Measurements from ENCODE around the gene LSM2. TPM values are rescaled to one million over a fixed set of nuclear protein-coding genes. Genes with fewer than 3 reads are reported as not detected.
A peak's percentile ranks its signal among the peaks of the same experiment; 100 is the strongest.
"Not testable (repeated sequence)": the region's sequence is repeated elsewhere in the genome, so short reads cannot be mapped to it uniquely, and the experiment has no call there.

Gene LSM2
- total RNA-seq, 2 donors from 2014 or later, result 94.6 to 113 TPM

- ATAC-seq, result no peak
These were observed 29.3 kb upstream of the LSM2 start for GRCh38 chr6:31836047-31836473.

GRCh38 chr6:31834367-31835250 is 27.8 kb upstream of the LSM2 start:
- peak overlapping the region; percentile 96 to 99 for H3K27ac Mint-ChIP-seq
- H3K36me3 Mint-ChIP-seq, result peaks cover 39% of the 10 kb centered on the region
- H3K27me3 Mint-ChIP-seq, result no peaks in the 10 kb centered on the region
- DNase-seq (ENCODE audit: low spot score) (peak; percentile 84), ATAC-seq (peak; percentile 78 to 83)
- no peaks in the 10 kb centered on the region for H3K9me3 Mint-ChIP-seq
- peak overlapping the region; percentile 90 for H3K4me3 Mint-ChIP-seq
- H3K4me1 Mint-ChIP-seq (ENCODE audit: low read depth in 2 of 2), result peaks cover 43 to 53% of the 10 kb centered on the region in 2 donors

More at GRCh38 chr6:31836047-31836473, 29.3 kb upstream of the LSM2 start:
- DNase-seq (ENCODE audit: low spot score), result no peak
- Mint-ChIP-seq H3K4me3 (peak overlapping the region; percentile 90), H3K27me3 (no peaks in the 10 kb centered on the region), H3K36me3 (peaks cover 28% of the 10 kb centered on the region), H3K27ac (peak overlapping the region; percentile 96 to 99), H3K4me1 (ENCODE audit: low read depth in 2 of 2) (peaks cover 36 to 40% of the 10 kb centered on the region in 2 donors), H3K9me3 (no peaks in the 10 kb centered on the region)

GRCh38 chr6:31831350-31832215 is 24.8 kb upstream of the LSM2 start:
- no peak for ATAC-seq
- H3K9me3 Mint-ChIP-seq, result no peaks in the 10 kb centered on the region
- H3K36me3 Mint-ChIP-seq, result peaks cover 20% of the 10 kb centered on the region

GRCh38 chr6:31830886-31831335 is 24.1 kb upstream of the LSM2 start:
- peaks cover 29 to 39% of the 10 kb centered on the region in 2 donors for H3K4me1 Mint-ChIP-seq (ENCODE audit: low read depth in 2 of 2)
- peaks cover 13% of the 10 kb centered on the region for H3K36me3 Mint-ChIP-seq
- DNase-seq (ENCODE audit: low spot score), result no peak
- H3K4me3 Mint-ChIP-seq, result peak overlapping the region; percentile 84
- peak overlapping the region; percentile 73 to 92 for H3K27ac Mint-ChIP-seq
- H3K9me3 Mint-ChIP-seq, result no peaks in the 10 kb centered on the region
- no peak for ATAC-seq
- H3K27me3 Mint-ChIP-seq, result no peaks in the 10 kb centered on the region

More at GRCh38 chr6:31831350-31832215, 24.8 kb upstream of the LSM2 start:
- no peak overlapping the region for H3K27ac Mint-ChIP-seq
- no peaks in the 10 kb centered on the region for H3K27me3 Mint-ChIP-seq
- no peak for DNase-seq (ENCODE audit: low spot score)
- H3K4me3 Mint-ChIP-seq, result peak overlapping the region; percentile 84
- H3K4me1 Mint-ChIP-seq (ENCODE audit: low read depth in 2 of 2), result peaks cover 33 to 45% of the 10 kb centered on the region in 2 donors

GRCh38 chr6:31829633-31830283 is 23.0 kb upstream of the LSM2 start:
- Mint-ChIP-seq H3K9me3 (no peaks in the 10 kb centered on the region), H3K4me3 (peak overlapping the region; percentile 84), H3K27ac (peak overlapping the region; percentile 73 to 92), H3K36me3 (peaks cover 11% of the 10 kb centered on the region), H3K4me1 (ENCODE audit: low read depth in 2 of 2) (peaks cover 31 to 38% of the 10 kb centered on the region in 2 donors), H3K27me3 (no peaks in the 10 kb centered on the region)
- ATAC-seq (no peak), DNase-seq (ENCODE audit: low spot score) (no peak)

GRCh38 chr6:31827286-31828079 is 20.7 kb upstream of the LSM2 start, which contains the start of gene HSPA1B:
TSS of gene HSPA1B (plus strand) at chr6:31827738. CDS start at chr6:31827951, 213 bp downstream.
- H3K27ac Mint-ChIP-seq, result peak within 1 kb of the TSS; percentile 91 to 97
- peaks cover 11% of the 10 kb centered on the region for H3K36me3 Mint-ChIP-seq
- peak within 1 kb of the TSS; percentile 88 for H3K4me3 Mint-ChIP-seq
- DNase-seq (ENCODE audit: low spot score) (peak; percentile 98), ATAC-seq (peak; percentile 88 to 90)
- peaks cover 31 to 32% of the 10 kb centered on the region in 2 donors for H3K4me1 Mint-ChIP-seq (ENCODE audit: low read depth in 2 of 2)
- no peaks in the 10 kb centered on the region for H3K9me3 Mint-ChIP-seq
- no peaks in the 10 kb centered on the region for H3K27me3 Mint-ChIP-seq

GRCh38 chr6:31826793-31827285 is 20.1 kb upstream of the LSM2 start:
- no peak for ATAC-seq
- Mint-ChIP-seq H3K36me3 (peaks cover 11% of the 10 kb centered on the region), H3K4me3 (peak overlapping the region; percentile 88), H3K4me1 (ENCODE audit: low read depth in 2 of 2) (peaks cover 37 to 38% of the 10 kb centered on the region in 2 donors), H3K9me3 (no peaks in the 10 kb centered on the region), H3K27ac (peak overlapping the region; percentile 91 to 97), H3K27me3 (no peaks in the 10 kb centered on the region)
- no peak for DNase-seq (ENCODE audit: low spot score)

- no peaks in the 10 kb centered on the region for H3K27me3 Mint-ChIP-seq
- H3K9me3 Mint-ChIP-seq, result no peaks in the 10 kb centered on the region
- ATAC-seq, result no peak
- H3K36me3 Mint-ChIP-seq, result peaks cover 8% of the 10 kb centered on the region
- peak overlapping the region; percentile 91 to 97 for H3K27ac Mint-ChIP-seq
- peaks cover 39 to 43% of the 10 kb centered on the region in 2 donors for H3K4me1 Mint-ChIP-seq (ENCODE audit: low read depth in 2 of 2)
- no peak for DNase-seq (ENCODE audit: low spot score)
- H3K4me3 Mint-ChIP-seq, result peak overlapping the region; percentile 88
These were observed 18.8 kb upstream of the LSM2 start for GRCh38 chr6:31825553-31825952.

GRCh38 chr6:31823592-31824196 is 16.9 kb upstream of the LSM2 start:
- H3K36me3 Mint-ChIP-seq; H3K9me3 Mint-ChIP-seq; H3K27me3 Mint-ChIP-seq; ATAC-seq; DNase-seq (ENCODE audit: low spot score): not testable (repeated sequence)
- Mint-ChIP-seq H3K27ac (peak overlapping the region; percentile 89 to 94), H3K4me3 (peak overlapping the region; percentile 45), H3K4me1 (ENCODE audit: low read depth in 2 of 2) (peaks cover 35 to 48% of the 10 kb centered on the region in 2 donors)

- peak; percentile 89 for DNase-seq (ENCODE audit: low spot score)
- H3K27ac Mint-ChIP-seq, result peak overlapping the region; percentile 89 to 94
- H3K36me3 Mint-ChIP-seq, result peaks cover 6% of the 10 kb centered on the region
- peak; percentile 75 to 84 for ATAC-seq
- H3K9me3 Mint-ChIP-seq, result no peaks in the 10 kb centered on the region
- peaks cover 47 to 59% of the 10 kb centered on the region in 2 donors for H3K4me1 Mint-ChIP-seq (ENCODE audit: low read depth in 2 of 2)
- H3K4me3 Mint-ChIP-seq, result peak overlapping the region; percentile 89
- no peaks in the 10 kb centered on the region for H3K27me3 Mint-ChIP-seq
These were observed 15.5 kb upstream of the LSM2 start for GRCh38 chr6:31822036-31822821.

GRCh38 chr6:31821301-31822035 is 14.7 kb upstream of the LSM2 start:
- Mint-ChIP-seq H3K27me3 (no peaks in the 10 kb centered on the region), H3K27ac (peak overlapping the region; percentile 89 to 94), H3K9me3 (no peaks in the 10 kb centered on the region), H3K4me1 (ENCODE audit: low read depth in 2 of 2) (peaks cover 39 to 52% of the 10 kb centered on the region in 2 donors), H3K4me3 (peak overlapping the region; percentile 89), H3K36me3 (peaks cover 6% of the 10 kb centered on the region)
- DNase-seq (ENCODE audit: low spot score) (peak; percentile 76), ATAC-seq (peak; percentile 66 to 69)
